HEK293T (cell line): ENCODE data around the gene GSTP1.

Experiments
- CTBP1 ChIP-seq: fragments of 450-650 bp; IDR thresholded peaks from 2 replicates; pipeline ENCODE4 v1.6.1; 2016; ENCODE audit warnings: borderline replicate concordance
- ELF4 ChIP-seq: fragments of 450-650 bp; IDR thresholded peaks from 2 replicates; pipeline ENCODE4 v1.6.1; 2017; ENCODE audit warnings: antibody characterized with exemption
- FOXA1 ChIP-seq: fragments of 450-650 bp; IDR thresholded peaks from 2 replicates; pipeline ENCODE4 v1.6.1; 2016; ENCODE audit warnings: mild to moderate bottlenecking
- FOXM1 ChIP-seq: fragments of 450-650 bp; IDR thresholded peaks from 2 replicates; pipeline ENCODE4 v1.6.1; 2017; ENCODE audit warnings: mild to moderate bottlenecking, borderline replicate concordance
- HDGF ChIP-seq: fragments of 450-650 bp; IDR thresholded peaks from 2 replicates; pipeline ENCODE4 v1.6.1; 2017; ENCODE audit warnings: antibody characterized with exemption, borderline replicate concordance
- L3MBTL2 ChIP-seq: fragments of 450-650 bp; conservative IDR thresholded peaks from 2 replicates; pipeline ENCODE4 v1.6.1; 2016; ENCODE audit warnings: mild to moderate bottlenecking
- SP1 ChIP-seq: fragments of 450-650 bp; IDR thresholded peaks from 2 replicates; pipeline ENCODE4 v1.6.1; 2017
- SUZ12 ChIP-seq: fragments of 450-650 bp; IDR thresholded peaks from 2 replicates; pipeline ENCODE4 v1.6.1; 2016; ENCODE audit warnings: mild to moderate bottlenecking
- TF ChIP-seq, protein P1 (sequence below): fragments of 450-650 bp; IDR thresholded peaks from 2 replicates; pipeline ENCODE4 v1.6.1; 2016

DNA sequence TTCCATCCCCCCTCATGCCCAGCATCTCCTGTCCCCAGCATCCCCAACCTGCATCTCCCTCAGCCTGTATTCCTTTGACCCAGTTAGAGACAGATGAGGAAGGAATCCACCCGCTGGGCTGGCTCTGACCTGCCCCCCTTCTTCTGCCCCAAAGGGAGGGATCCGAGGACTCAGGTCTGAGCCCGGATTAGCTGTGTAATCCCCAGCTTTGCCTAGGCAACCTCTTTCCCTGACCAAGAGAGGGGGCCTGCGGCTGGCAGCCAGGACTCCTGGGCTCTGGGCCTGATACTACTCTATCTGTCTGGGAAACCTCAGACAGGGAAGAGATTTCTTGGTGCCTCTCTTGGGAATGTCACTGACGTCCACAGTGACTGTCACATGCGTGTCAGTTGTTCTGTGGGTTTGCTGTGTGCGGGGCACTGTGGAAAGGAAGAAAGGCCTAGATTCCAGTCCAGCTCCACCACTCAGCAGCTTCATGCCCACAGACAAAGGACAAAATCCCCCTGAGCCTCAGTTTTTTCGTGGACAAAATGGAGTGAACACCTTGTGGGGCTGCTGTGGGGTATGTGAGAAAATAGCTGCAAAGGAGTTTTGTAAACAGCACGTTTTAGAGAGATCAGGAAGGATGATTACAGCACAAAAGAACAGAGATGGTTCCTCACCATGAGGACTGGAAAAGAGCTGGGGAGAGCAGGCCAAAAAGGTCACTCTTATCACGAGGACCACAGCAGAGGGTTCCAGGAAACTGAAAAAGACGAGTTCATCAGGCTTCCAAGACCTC lies 21.8 kb downstream of the GSTP1 start:
- TF ChIP-seq SP1 (no peak), L3MBTL2 (no peak), FOXM1 (no peak), SUZ12 (no peak), FOXA1 (no peak), HDGF (no peak), ELF4 (no peak), CTBP1 (no peak)
- TF ChIP-seq, protein P1, sequence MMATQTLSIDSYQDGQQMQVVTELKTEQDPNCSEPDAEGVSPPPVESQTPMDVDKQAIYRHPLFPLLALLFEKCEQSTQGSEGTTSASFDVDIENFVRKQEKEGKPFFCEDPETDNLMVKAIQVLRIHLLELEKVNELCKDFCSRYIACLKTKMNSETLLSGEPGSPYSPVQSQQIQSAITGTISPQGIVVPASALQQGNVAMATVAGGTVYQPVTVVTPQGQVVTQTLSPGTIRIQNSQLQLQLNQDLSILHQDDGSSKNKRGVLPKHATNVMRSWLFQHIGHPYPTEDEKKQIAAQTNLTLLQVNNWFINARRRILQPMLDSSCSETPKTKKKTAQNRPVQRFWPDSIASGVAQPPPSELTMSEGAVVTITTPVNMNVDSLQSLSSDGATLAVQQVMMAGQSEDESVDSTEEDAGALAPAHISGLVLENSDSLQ: no peak
